SK-N-SH (cell line): ENCODE results near the gene SGO2. TPM values are rescaled to one million over a fixed set of nuclear protein-coding genes. Genes with fewer than 3 reads are reported as not detected.

Source experiments
- CTCF ChIA-PET: fragments of 300-600, 350-600 bp; formaldehyde crosslinking; extraction: SDS; loops from one replicate; lab custom pipeline; 2021; lab: Yijun Ruan, JAX
- POLR2A ChIA-PET: fragments of 350-600 bp; sonication (Branson Sonifier 250); formaldehyde crosslinking; extraction: SDS; loops from one replicate; lab custom pipeline; 2020; ENCODE audit warnings: antibody characterized with exemption, inconsistent platforms; lab: Yijun Ruan, JAX
- DNase-seq: peaks from one replicate; pipeline ENCODE4 v3.0.0; 2012
- H2AFZ ChIP-seq: fragments of 200-600 bp; sonication (generic); 2 replicates; pipeline ENCODE4 v1.8.1; 2016; ENCODE audit warnings: antibody characterized with exemption, mild to moderate bottlenecking, low read depth
- H3F3A ChIP-seq: fragments of 200-600 bp; sonication (generic); replicated peaks from 2 replicates; pipeline ENCODE3; 2016; ENCODE audit warnings: antibody characterized with exemption, mild to moderate bottlenecking; ENCODE audit not compliant: insufficient read depth
- H3K27ac ChIP-seq, 2 experiments: fragments of 200-500 bp in 1 of 2; fragments of 200-600 bp in 1 of 2; sonication (Bioruptor generic) in 1 of 2; sonication (generic), shearing (Covaris generic) in 1 of 2; 2 replicates each; pipeline versions ENCODE4 v1.5.1 to v1.6.1; 2014 to 2016; ENCODE audit warnings: low read depth in 2 of 2, inconsistent platforms in 1 of 2, low read length in 1 of 2, mild to moderate bottlenecking in 1 of 2, mixed read lengths in 1 of 2
- H3K27me3 ChIP-seq: fragments of 200-600 bp; sonication (generic), shearing (Covaris generic); 2 replicates; pipeline ENCODE4 v1.6.1; 2016; ENCODE audit warnings: mixed run types; ENCODE audit not compliant: insufficient read depth
- H3K36me3 ChIP-seq, 2 experiments: fragments of 200-500 bp in 1 of 2; fragments of 200-600 bp in 1 of 2; sonication (Bioruptor generic) in 1 of 2; sonication (generic) in 1 of 2; replicated peaks in 1 of 2; 2 replicates each; pipeline versions ENCODE3 to v1.5.1; 2014 to 2016; ENCODE audit warnings: low read length in 1 of 2, mild to moderate bottlenecking in 1 of 2; ENCODE audit not compliant: insufficient read depth in 2 of 2, control insufficient read depth in 1 of 2
- H3K4me1 ChIP-seq, 2 experiments: fragments of 200-500 bp in 1 of 2; fragments of 200-600 bp in 1 of 2; sonication (Bioruptor generic) in 1 of 2; sonication (generic), shearing (Covaris generic) in 1 of 2; 2 replicates each; pipeline versions ENCODE4 v1.5.1 to v1.6.1; 2014 to 2016; ENCODE audit warnings: low read depth in 1 of 2, low read length in 1 of 2, mixed run types in 1 of 2; ENCODE audit not compliant: insufficient read depth in 2 of 2, control insufficient read depth in 1 of 2
- H3K4me2 ChIP-seq: fragments of 200-600 bp; sonication (generic), shearing (Covaris generic); 2 replicates; pipeline ENCODE4 v1.6.1; 2017; ENCODE audit warnings: mixed run types
- H3K4me3 ChIP-seq, 2 experiments: fragments of 200-500 bp in 1 of 2; fragments of 200-600 bp in 1 of 2; sonication (Bioruptor generic) in 1 of 2; sonication (generic), shearing (Covaris generic) in 1 of 2; 2 replicates each; pipeline versions ENCODE4 v1.5.1 to v1.8.1; 2014 to 2016; ENCODE audit warnings: low read depth in 2 of 2, inconsistent platforms in 1 of 2, low read length in 1 of 2, mild to moderate bottlenecking in 1 of 2, mixed read lengths in 1 of 2, moderate library complexity in 1 of 2
- H3K79me2 ChIP-seq: fragments of 200-600 bp; sonication (generic); 2 replicates; pipeline ENCODE4 v1.8.1; 2017; ENCODE audit warnings: mild to moderate bottlenecking; ENCODE audit not compliant: insufficient read depth
- H3K9ac ChIP-seq: fragments of 200-600 bp; sonication (generic); 2 replicates; pipeline ENCODE4 v1.6.1; 2017; ENCODE audit warnings: mixed run types
- H3K9me2 ChIP-seq: fragments of 200-600 bp; sonication (generic); 2 replicates; pipeline ENCODE4 v1.6.1; 2017; ENCODE audit warnings: mixed run types
- H3K9me3 ChIP-seq: fragments of 200-600 bp; sonication (generic); 2 replicates; pipeline ENCODE4 v1.6.1; 2017; ENCODE audit warnings: mixed run types, mild to moderate bottlenecking, moderate library complexity
- H4K20me1 ChIP-seq: fragments of 200-600 bp; sonication (generic); 2 replicates; pipeline ENCODE4 v1.6.1; 2017; ENCODE audit warnings: mild to moderate bottlenecking, mixed run types; ENCODE audit not compliant: insufficient read depth
- CHD2 ChIP-seq: fragments of 150-350 bp; IDR thresholded peaks from 2 replicates; pipeline ENCODE4 v1.6.1; 2018; ENCODE audit warnings: low read length; ENCODE audit not compliant: partially characterized antibody
- EP300 ChIP-seq, 2 experiments: IDR thresholded peaks; 2 replicates each; pipeline versions ENCODE4 v1.4.0 to v1.6.1; 2012; ENCODE audit warnings: borderline replicate concordance in 1 of 2, low read depth in 1 of 2, low read length in 1 of 2
- EZH2phosphoT487 ChIP-seq: fragments of 200-600 bp; sonication (generic); IDR thresholded peaks from 2 replicates; pipeline ENCODE4 v1.6.1; 2017; ENCODE audit warnings: low read depth, mixed run types, mild to moderate bottlenecking, antibody characterized with exemption, moderate library complexity, borderline replicate concordance
- FOSL2 ChIP-seq: IDR thresholded peaks from 2 replicates; pipeline ENCODE4 v1.4.0; 2012; ENCODE audit warnings: low read depth, mild to moderate bottlenecking, moderate library complexity, borderline replicate concordance
- FOXM1 ChIP-seq: IDR thresholded peaks from 2 replicates; pipeline ENCODE4 v1.4.0; 2012; ENCODE audit warnings: low read depth, mild to moderate bottlenecking
- GABPA ChIP-seq: IDR thresholded peaks from 2 replicates; pipeline ENCODE4 v1.4.0; 2012; ENCODE audit warnings: low read depth, mild to moderate bottlenecking
- JUND ChIP-seq: IDR thresholded peaks from 2 replicates; pipeline ENCODE4 v1.4.0; 2012
- MEF2A ChIP-seq: IDR thresholded peaks from 2 replicates; pipeline ENCODE4 v1.4.0; 2012; ENCODE audit warnings: low read depth, borderline replicate concordance
- NFIC ChIP-seq: IDR thresholded peaks from 2 replicates; pipeline ENCODE4 v1.4.0; 2012; ENCODE audit warnings: borderline replicate concordance
- POLR2AphosphoS5 ChIP-seq: IDR thresholded peaks from 2 replicates; pipeline ENCODE4 v1.6.1; 2012; ENCODE audit warnings: low read depth, low read length
- RCOR1 ChIP-seq: fragments of 150-350 bp; IDR thresholded peaks from 2 replicates; pipeline ENCODE4 v1.6.1; 2017; ENCODE audit warnings: antibody characterized with exemption, low read length
- RFX5 ChIP-seq: IDR thresholded peaks from 2 replicates; pipeline ENCODE4 v1.6.1; 2012; ENCODE audit warnings: mild to moderate bottlenecking, improper control_type of control experiment, low read length
- SIN3A ChIP-seq: IDR thresholded peaks from 2 replicates; pipeline ENCODE4 v1.6.1; 2012; ENCODE audit warnings: low read depth, mild to moderate bottlenecking, low read length, moderate library complexity, borderline replicate concordance
- TAF1 ChIP-seq: IDR thresholded peaks from 2 replicates; pipeline ENCODE4 v1.6.1; 2012; ENCODE audit warnings: low read depth, mild to moderate bottlenecking, low read length, moderate library complexity, borderline replicate concordance
- TCF12 ChIP-seq: IDR thresholded peaks from 2 replicates; pipeline ENCODE4 v1.4.0; 2012
- USF1 ChIP-seq: IDR thresholded peaks from 2 replicates; pipeline ENCODE4 v1.4.0; 2012; ENCODE audit warnings: low read depth, borderline replicate concordance
- WGBS: methylation state at CpG from one replicate; pipeline ENCODE4 v1.1.6; 2017; ENCODE audit warnings: low lambda C conversion rate; 5-methylcytosine and 5-hydroxymethylcytosine counted together
- polyA plus RNA-seq, 3 experiments: library from polyadenylated mRNA; depleted of rRNA; stranded (reverse); fragments of >200 nt; gene quantifications; 2 replicates each; pipeline ENCODE4 v1.2.3, GENCODE V29; 2012

SGO2 gene
- polyA plus RNA-seq, 1 of the 3 experiments (the other 2 are of a cell fraction): 2.8 TPM

- Histone ChIP-seq H3K27ac (no peak overlapping the region), H3K79me2 (no peaks in the 10 kb centered on the region), H3K9me2 (no peaks in the 10 kb centered on the region), H3K9ac (no peak overlapping the region)
- CTCF ChIA-PET: interaction anchor here (1.2 to 2.9 kb wide), 3 partner anchors 12 to 97 kb away, joined by 3 to 17 read pairs (median 5); no protein-coding TSS in a partner anchor
- no peak for TF ChIP-seq TAF1
- no peak for TF ChIP-seq NFIC
- no peak for TF ChIP-seq USF1
- TF ChIP-seq, all 33 proteins: peak for 0
- Histone ChIP-seq H4K20me1 (no peaks in the 10 kb centered on the region), H3K4me3 (no peak overlapping the region), H3K36me3 (no peaks in the 10 kb centered on the region), H2AFZ (no peak overlapping the region), H3K4me1 (peaks cover 14 to 17% of the 10 kb centered on the region in 2 experiments), H3K27me3 (no peaks in the 10 kb centered on the region), H3K9me3 (no peaks in the 10 kb centered on the region), H3F3A (peaks cover 14% of the 10 kb centered on the region), H3K4me2 (no peak overlapping the region)
- no peak for DNase-seq
- 94% methylated on average over 4 of the region's 4 CpGs for WGBS
- POLR2A ChIA-PET: no interaction called here
These were observed 90.6 kb downstream of the SGO2 start for GRCh38 chr2:200616656-200617055.

GRCh38 chr2:200617156-200618053 lies 91.4 kb downstream of the SGO2 start:
- 77% methylated on average over 5 of the region's 6 CpGs for WGBS
- H3K27ac ChIP-seq: peak overlapping the region in 1 of 2 experiments; percentile 34; a peak in 1 of 4 replicates
- POLR2A ChIA-PET: no interaction called here

More at GRCh38 chr2:200617156-200618053, 91.4 kb downstream of the SGO2 start:
- H4K20me1 ChIP-seq: no peaks in the 10 kb centered on the region
- TF ChIP-seq GABPA (no peak), FOXM1 (no peak), CHD2 (no peak), SIN3A (no peak), POLR2AphosphoS5 (no peak), EZH2phosphoT487 (no peak), TCF12 (no peak), JUND (no peak), FOSL2 (no peak), NFIC (no peak), RCOR1 (no peak), MEF2A (no peak), RFX5 (no peak), TAF1 (no peak), EP300 (IDR thresholded peaks at IDR 0.05; ENCODE audit: borderline replicate concordance in 1 of 2, low read depth in 1 of 2, low read length in 1 of 2) (no peak)
- H3K4me1 ChIP-seq: peaks cover 14 to 17% of the 10 kb centered on the region in 2 experiments
- no peaks in the 10 kb centered on the region for H3K36me3 ChIP-seq
- H3F3A ChIP-seq: peaks cover 14% of the 10 kb centered on the region
- H3K27me3 ChIP-seq: no peaks in the 10 kb centered on the region
- H3K4me3 ChIP-seq: no peak overlapping the region
- no peak overlapping the region for H3K4me2 ChIP-seq
- H3K79me2 ChIP-seq: no peaks in the 10 kb centered on the region
- no peaks in the 10 kb centered on the region for H3K9me2 ChIP-seq
- H3K9me3 ChIP-seq: no peaks in the 10 kb centered on the region
- no peak for DNase-seq
- CTCF ChIA-PET: interaction anchor here (0.7 to 2.9 kb wide), 5 partner anchors 13 to 96 kb away, joined by 3 to 17 read pairs (median 3); partner anchors contain the start of gene AOX1
- no peak overlapping the region for H2AFZ ChIP-seq
- no peak overlapping the region for H3K9ac ChIP-seq
